HEK293 (cell line): ENCODE results near the gene ZNF563.

Experiments used
- CTCF ChIA-PET: fragments of 350-600 bp; formaldehyde crosslinking; extraction: SDS; loops from one replicate; lab custom pipeline; 2021; ENCODE audit warnings: antibody characterized with exemption; lab: Yijun Ruan, JAX
- POLR2A ChIA-PET: fragments of 300-600 bp; formaldehyde crosslinking; extraction: SDS; loops from one replicate; lab custom pipeline; 2020; ENCODE audit warnings: antibody characterized with exemption, inconsistent platforms; lab: Yijun Ruan, JAX
- H3K27ac ChIP-seq: fragments of 200-500 bp; sonication (Bioruptor generic); 2 replicates; pipeline ENCODE4 v1.5.1; 2014; ENCODE audit warnings: low read depth, low read length, control low read depth, inconsistent platforms; ENCODE audit errors: extremely low read depth
- H3K36me3 ChIP-seq, 2 experiments: fragments of 200-500 bp in 1 of 2; sonication (Bioruptor generic) in 1 of 2; 1 replicate in 1 of 2; 2 replicates in 1 of 2; pipeline ENCODE4 v1.5.1; 2014 to 2017; ENCODE audit warnings: inconsistent platforms in 2 of 2, low read length in 2 of 2; ENCODE audit not compliant: control insufficient read depth in 2 of 2, insufficient read depth in 1 of 2
- H3K4me1 ChIP-seq: fragments of 200-500 bp; sonication (Bioruptor generic); 2 replicates; pipeline ENCODE4 v1.5.1; 2014; ENCODE audit warnings: mild to moderate bottlenecking, low read length, inconsistent platforms; ENCODE audit not compliant: control insufficient read depth, insufficient read depth
- H3K4me3 ChIP-seq: 2 replicates; pipeline ENCODE4 v1.5.1; 2011; ENCODE audit warnings: low read depth, mild to moderate bottlenecking, control low read depth, low read length, moderate library complexity
- H3K9me3 ChIP-seq: fragments of 200-500 bp; sonication (Bioruptor generic); 2 replicates; pipeline ENCODE4 v1.5.1; 2014; ENCODE audit warnings: low read depth, low read length, inconsistent platforms; ENCODE audit not compliant: control insufficient read depth, insufficient read depth
- GLI4 ChIP-seq: fragments of 450-650 bp; formaldehyde crosslinking; IDR thresholded peaks from 2 replicates; pipeline ENCODE4 v1.5.1; 2016; ENCODE audit warnings: missing biosample characterization, missing genetic modification characterization
- GLIS1 ChIP-seq: fragments of 450-650 bp; formaldehyde crosslinking; IDR thresholded peaks from 2 replicates; pipeline ENCODE4 v1.5.1; 2016; ENCODE audit warnings: missing biosample characterization, missing genetic modification characterization
- REPIN1 ChIP-seq: fragments of 450-650 bp; formaldehyde crosslinking; IDR thresholded peaks from 2 replicates; pipeline ENCODE4 v1.5.1; 2017; ENCODE audit warnings: missing biosample characterization, missing genetic modification characterization, low read depth
- SETDB1 ChIP-seq: IDR thresholded peaks from one replicate; pipeline ENCODE4 v1.6.1; 2017; ENCODE audit warnings: mild to moderate bottlenecking, low read length, moderate library complexity, mixed read lengths; ENCODE audit not compliant: insufficient read length
- SP3 ChIP-seq: fragments of 450-650 bp; formaldehyde crosslinking; IDR thresholded peaks from 2 replicates; pipeline ENCODE4 v1.5.1; 2016; ENCODE audit warnings: missing biosample characterization, missing genetic modification characterization
- ZBTB21 ChIP-seq: fragments of 450-650 bp; formaldehyde crosslinking; IDR thresholded peaks from 2 replicates; pipeline ENCODE4 v1.5.1; 2017; ENCODE audit warnings: missing biosample characterization, missing genetic modification characterization
- ZBTB8A ChIP-seq: fragments of 450-650 bp; formaldehyde crosslinking; IDR thresholded peaks from 2 replicates; pipeline ENCODE4 v1.5.1; 2016; ENCODE audit warnings: missing biosample characterization, missing genetic modification characterization
- ZNF23 ChIP-seq: fragments of 450-650 bp; formaldehyde crosslinking; IDR thresholded peaks from 2 replicates; pipeline ENCODE4 v1.5.1; 2016; ENCODE audit warnings: missing biosample characterization, missing genetic modification characterization, borderline replicate concordance
- ZNF274 ChIP-seq, 2 experiments: fragments of 200-500 bp in 1 of 2; fragments of 450-650 bp in 1 of 2; sonication (Bioruptor generic) in 1 of 2; formaldehyde crosslinking in 1 of 2; IDR thresholded peaks; 2 replicates each; pipeline versions ENCODE4 v1.5.1 to v1.6.1; 2014 to 2016; ENCODE audit warnings: borderline replicate concordance in 1 of 2, inconsistent platforms in 1 of 2, low read length in 1 of 2, missing biosample characterization in 1 of 2, missing genetic modification characterization in 1 of 2
- ZNF426 ChIP-seq: fragments of 450-650 bp; formaldehyde crosslinking; IDR thresholded peaks from 2 replicates; pipeline ENCODE4 v1.5.1; 2017; ENCODE audit warnings: missing biosample characterization, missing genetic modification characterization, mild to moderate bottlenecking, inconsistent platforms, moderate library complexity
- ZNF433 ChIP-seq: fragments of 450-650 bp; formaldehyde crosslinking; IDR thresholded peaks from 2 replicates; pipeline ENCODE4 v1.5.1; 2016; ENCODE audit warnings: missing biosample characterization, missing genetic modification characterization, low read depth
- ZNF473 ChIP-seq: fragments of 450-650 bp; formaldehyde crosslinking; IDR thresholded peaks from 2 replicates; pipeline ENCODE4 v1.5.1; 2017; ENCODE audit warnings: missing biosample characterization, missing genetic modification characterization
- ZNF501 ChIP-seq: fragments of 450-650 bp; formaldehyde crosslinking; IDR thresholded peaks from 2 replicates; pipeline ENCODE4 v1.5.1; 2016; ENCODE audit warnings: missing biosample characterization, missing genetic modification characterization
- ZNF558 ChIP-seq: fragments of 450-650 bp; formaldehyde crosslinking; IDR thresholded peaks from 2 replicates; pipeline ENCODE4 v1.5.1; 2016; ENCODE audit warnings: missing biosample characterization, missing genetic modification characterization
- ZNF701 ChIP-seq: fragments of 450-650 bp; formaldehyde crosslinking; IDR thresholded peaks from 2 replicates; pipeline ENCODE4 v1.5.1; 2016; ENCODE audit warnings: missing biosample characterization, missing genetic modification characterization
- TF ChIP-seq, protein P1 (sequence below): fragments of 450-650 bp; formaldehyde crosslinking; IDR thresholded peaks from 2 replicates; pipeline ENCODE4 v1.5.1; 2016; ENCODE audit warnings: missing biosample characterization, missing genetic modification characterization
- TF ChIP-seq, protein P2 (sequence below): fragments of 450-650 bp; formaldehyde crosslinking; IDR thresholded peaks from 2 replicates; pipeline ENCODE4 v1.5.0; 2017; ENCODE audit warnings: missing biosample characterization, missing genetic modification characterization, borderline replicate concordance
- TF ChIP-seq, protein P3 (sequence below): fragments of 450-650 bp; formaldehyde crosslinking; IDR thresholded peaks from 2 replicates; pipeline ENCODE4 v1.5.1; 2016; ENCODE audit warnings: missing biosample characterization, missing genetic modification characterization, low read depth
- TF ChIP-seq, protein P4 (sequence below): fragments of 450-650 bp; formaldehyde crosslinking; IDR thresholded peaks from 2 replicates; pipeline ENCODE4 v1.5.1; 2016; ENCODE audit warnings: missing biosample characterization, missing genetic modification characterization
- TF ChIP-seq, protein P5 (sequence below): fragments of 450-650 bp; formaldehyde crosslinking; optimal IDR thresholded peaks from 2 replicates; pipeline ENCODE3; 2016; ENCODE audit warnings: missing biosample characterization, mild to moderate bottlenecking, missing genetic modification characterization

ZNF563 gene

DNA sequence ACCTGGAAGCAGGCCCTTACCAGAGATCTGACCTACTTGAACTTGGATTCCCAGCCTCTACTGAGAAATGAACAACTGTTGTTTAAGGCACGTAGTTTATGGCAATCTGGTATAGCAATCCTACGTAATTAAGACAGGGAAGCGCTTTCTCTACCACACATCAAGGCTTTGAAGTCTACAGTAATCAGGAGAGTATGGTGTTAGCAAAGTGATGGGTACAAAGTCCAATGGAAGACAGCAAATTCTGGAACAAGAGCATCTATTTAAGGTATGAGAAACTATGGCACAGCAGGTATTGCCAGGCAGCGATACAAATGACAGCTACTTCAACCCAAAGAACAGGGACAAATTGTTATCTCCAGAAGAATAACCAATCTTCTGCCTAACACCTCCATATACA lies 3.1 kb downstream of the ZNF563 start:
- Histone ChIP-seq H3K4me1 (no peaks in the 10 kb centered on the region), H3K4me3 (no peak overlapping the region), H3K36me3 (no peaks in the 10 kb centered on the region), H3K9me3 (no peaks in the 10 kb centered on the region), H3K27ac (no peak overlapping the region)
- TF ChIP-seq, protein P1, sequence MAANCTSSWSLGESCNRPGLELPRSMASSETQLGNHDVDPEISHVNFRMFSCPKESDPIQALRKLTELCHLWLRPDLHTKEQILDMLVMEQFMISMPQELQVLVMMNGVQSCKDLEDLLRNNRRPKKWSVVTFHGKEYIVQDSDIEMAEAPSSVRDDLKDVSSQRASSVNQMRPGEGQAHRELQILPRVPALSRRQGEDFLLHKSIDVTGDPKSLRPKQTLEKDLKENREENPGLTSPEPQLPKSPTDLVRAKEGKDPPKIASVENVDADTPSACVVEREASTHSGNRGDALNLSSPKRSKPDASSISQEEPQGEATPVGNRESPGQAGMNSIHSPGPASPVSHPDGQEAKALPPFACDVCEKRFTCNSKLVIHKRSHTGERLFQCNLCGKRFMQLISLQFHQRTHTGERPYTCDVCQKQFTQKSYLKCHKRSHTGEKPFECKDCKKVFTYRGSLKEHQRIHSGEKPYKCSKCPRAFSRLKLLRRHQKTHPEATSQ (tag by site-specific recombination): no peak
- no peak for TF ChIP-seq ZBTB8A
- no peak for TF ChIP-seq REPIN1
- no peak for TF ChIP-seq SETDB1
- TF ChIP-seq ZNF433 (tag by site-specific recombination): no peak
- no peak for TF ChIP-seq GLI4
- no peak for TF ChIP-seq ZNF558
- TF ChIP-seq SP3 (tag by site-specific recombination): no peak
- no peak for TF ChIP-seq ZNF274 (IDR thresholded peaks at IDR 0.05; ENCODE audit: low read length)
- no peak for TF ChIP-seq ZNF274 (tag by site-specific recombination; IDR thresholded peaks at IDR 0.05; ENCODE audit: borderline replicate concordance)
- TF ChIP-seq ZNF473: no peak
- TF ChIP-seq, protein P2, sequence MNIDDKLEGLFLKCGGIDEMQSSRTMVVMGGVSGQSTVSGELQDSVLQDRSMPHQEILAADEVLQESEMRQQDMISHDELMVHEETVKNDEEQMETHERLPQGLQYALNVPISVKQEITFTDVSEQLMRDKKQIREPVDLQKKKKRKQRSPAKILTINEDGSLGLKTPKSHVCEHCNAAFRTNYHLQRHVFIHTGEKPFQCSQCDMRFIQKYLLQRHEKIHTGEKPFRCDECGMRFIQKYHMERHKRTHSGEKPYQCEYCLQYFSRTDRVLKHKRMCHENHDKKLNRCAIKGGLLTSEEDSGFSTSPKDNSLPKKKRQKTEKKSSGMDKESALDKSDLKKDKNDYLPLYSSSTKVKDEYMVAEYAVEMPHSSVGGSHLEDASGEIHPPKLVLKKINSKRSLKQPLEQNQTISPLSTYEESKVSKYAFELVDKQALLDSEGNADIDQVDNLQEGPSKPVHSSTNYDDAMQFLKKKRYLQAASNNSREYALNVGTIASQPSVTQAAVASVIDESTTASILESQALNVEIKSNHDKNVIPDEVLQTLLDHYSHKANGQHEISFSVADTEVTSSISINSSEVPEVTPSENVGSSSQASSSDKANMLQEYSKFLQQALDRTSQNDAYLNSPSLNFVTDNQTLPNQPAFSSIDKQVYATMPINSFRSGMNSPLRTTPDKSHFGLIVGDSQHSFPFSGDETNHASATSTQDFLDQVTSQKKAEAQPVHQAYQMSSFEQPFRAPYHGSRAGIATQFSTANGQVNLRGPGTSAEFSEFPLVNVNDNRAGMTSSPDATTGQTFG (tag by site-specific recombination): no peak
- TF ChIP-seq ZNF23 (tag by site-specific recombination): no peak
- ChIA-PET POLR2A (no interaction called here), CTCF (no interaction called here)

DNA sequence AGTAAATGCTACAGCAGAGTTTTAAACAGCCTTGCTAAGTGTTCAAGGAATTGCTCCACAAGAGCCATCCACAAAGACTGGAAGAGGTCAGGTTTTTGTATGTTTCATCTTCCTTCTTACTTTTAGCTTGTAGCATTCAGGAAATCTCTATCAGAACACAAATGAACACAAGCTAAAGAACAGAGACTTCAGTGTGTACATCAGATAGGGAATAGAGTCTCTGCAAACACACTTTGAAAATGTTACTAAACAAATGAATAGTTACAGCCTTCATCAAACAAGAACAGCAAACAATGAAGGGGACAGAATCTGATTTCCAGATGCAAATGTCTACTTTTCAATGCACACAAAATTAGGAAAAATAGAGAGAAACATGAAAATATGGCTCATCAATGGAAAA lies 7.7 kb downstream of the ZNF563 start:
- no peak overlapping the region for H3K4me3 ChIP-seq
- no peak overlapping the region for H3K27ac ChIP-seq
- POLR2A ChIA-PET: no interaction called here
- peaks cover 0 to 12% of the 10 kb centered on the region in 2 experiments; a peak in 2 of 3 replicates for H3K36me3 ChIP-seq
- no peaks in the 10 kb centered on the region for H3K9me3 ChIP-seq
- TF ChIP-seq, protein P3, sequence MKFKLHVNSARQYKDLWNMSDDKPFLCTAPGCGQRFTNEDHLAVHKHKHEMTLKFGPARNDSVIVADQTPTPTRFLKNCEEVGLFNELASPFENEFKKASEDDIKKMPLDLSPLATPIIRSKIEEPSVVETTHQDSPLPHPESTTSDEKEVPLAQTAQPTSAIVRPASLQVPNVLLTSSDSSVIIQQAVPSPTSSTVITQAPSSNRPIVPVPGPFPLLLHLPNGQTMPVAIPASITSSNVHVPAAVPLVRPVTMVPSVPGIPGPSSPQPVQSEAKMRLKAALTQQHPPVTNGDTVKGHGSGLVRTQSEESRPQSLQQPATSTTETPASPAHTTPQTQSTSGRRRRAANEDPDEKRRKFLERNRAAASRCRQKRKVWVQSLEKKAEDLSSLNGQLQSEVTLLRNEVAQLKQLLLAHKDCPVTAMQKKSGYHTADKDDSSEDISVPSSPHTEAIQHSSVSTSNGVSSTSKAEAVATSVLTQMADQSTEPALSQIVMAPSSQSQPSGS: no peak
- TF ChIP-seq ZNF501 (tag by site-specific recombination) (no peak), ZBTB21 (tag by site-specific recombination) (no peak)
- CTCF ChIA-PET: no interaction called here
- no peaks in the 10 kb centered on the region for H3K4me1 ChIP-seq

DNA sequence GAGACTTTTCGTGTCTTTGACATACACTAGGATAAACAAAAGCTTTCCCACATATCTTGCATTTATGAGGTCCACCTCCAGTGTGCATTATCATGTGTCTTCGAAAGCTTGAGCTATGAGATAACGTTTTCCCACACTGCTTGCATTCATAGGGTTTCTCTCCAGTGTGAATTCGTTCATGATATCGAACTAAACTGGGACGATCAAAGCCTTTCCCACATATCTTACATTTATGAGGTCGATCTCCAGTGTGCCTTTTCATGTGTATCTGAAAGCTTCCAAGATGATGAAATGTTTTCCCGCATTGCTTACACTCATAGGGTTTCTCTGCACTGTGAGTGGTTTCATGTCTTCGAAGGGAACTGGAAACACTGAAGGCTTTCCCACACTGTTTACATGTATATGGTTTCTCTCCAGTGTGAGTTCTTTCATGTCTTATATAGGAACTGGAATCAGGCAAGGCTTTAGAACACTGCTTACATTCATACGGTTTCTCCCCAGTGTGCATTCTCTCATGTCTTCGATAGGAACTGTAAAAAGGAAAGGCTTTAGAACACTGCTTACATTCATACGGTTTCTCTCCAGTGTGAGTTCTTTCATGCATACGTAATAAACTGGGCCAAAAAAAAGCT lies 14.5 kb downstream of the ZNF563 start:
- no peak for TF ChIP-seq GLIS1 (tag by site-specific recombination)
- TF ChIP-seq, protein P4, sequence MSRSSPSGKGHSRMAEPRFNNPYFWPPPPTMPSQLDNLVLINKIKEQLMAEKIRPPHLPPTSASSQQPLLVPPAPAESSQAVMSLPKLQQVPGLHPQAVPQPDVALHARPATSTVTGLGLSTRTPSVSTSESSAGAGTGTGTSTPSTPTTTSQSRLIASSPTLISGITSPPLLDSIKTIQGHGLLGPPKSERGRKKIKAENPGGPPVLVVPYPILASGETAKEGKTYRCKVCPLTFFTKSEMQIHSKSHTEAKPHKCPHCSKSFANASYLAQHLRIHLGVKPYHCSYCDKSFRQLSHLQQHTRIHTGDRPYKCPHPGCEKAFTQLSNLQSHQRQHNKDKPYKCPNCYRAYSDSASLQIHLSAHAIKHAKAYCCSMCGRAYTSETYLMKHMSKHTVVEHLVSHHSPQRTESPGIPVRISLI (tag by site-specific recombination): no peak
- TF ChIP-seq ZNF426 (tag by site-specific recombination): no peak
- TF ChIP-seq ZNF701 (tag by site-specific recombination): no peak
- TF ChIP-seq SETDB1: peak; percentile 88
- TF ChIP-seq, protein P5, sequence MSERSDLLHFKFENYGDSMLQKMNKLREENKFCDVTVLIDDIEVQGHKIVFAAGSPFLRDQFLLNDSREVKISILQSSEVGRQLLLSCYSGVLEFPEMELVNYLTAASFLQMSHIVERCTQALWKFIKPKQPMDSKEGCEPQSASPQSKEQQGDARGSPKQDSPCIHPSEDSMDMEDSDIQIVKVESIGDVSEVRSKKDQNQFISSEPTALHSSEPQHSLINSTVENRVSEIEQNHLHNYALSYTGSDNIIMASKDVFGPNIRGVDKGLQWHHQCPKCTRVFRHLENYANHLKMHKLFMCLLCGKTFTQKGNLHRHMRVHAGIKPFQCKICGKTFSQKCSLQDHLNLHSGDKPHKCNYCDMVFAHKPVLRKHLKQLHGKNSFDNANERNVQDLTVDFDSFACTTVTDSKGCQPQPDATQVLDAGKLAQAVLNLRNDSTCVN (tag by site-specific recombination): no peak
- Histone ChIP-seq H3K4me3 (no peak overlapping the region), H3K9me3 (no peaks in the 10 kb centered on the region), H3K27ac (no peak overlapping the region), H3K4me1 (no peaks in the 10 kb centered on the region), H3K36me3 (peaks cover 0 to 34% of the 10 kb centered on the region in 2 experiments; a peak in 2 of 3 replicates)
- ChIA-PET POLR2A (no interaction called here), CTCF (no interaction called here)
